GM21786 (cell line): ENCODE results near the gene SGTA.

Experiments used
- ATAC-seq: cut with Tn5 transposase; IDR thresholded peaks from one replicate; pipeline ENCODE4 v1.9.1; 2021; ENCODE audit not compliant: unreplicated experiment

Gene SGTA

GRCh38 chr19:2810141-2811091, 27.3 kb upstream of the SGTA start:
- no peak for ATAC-seq

- no peak for ATAC-seq
These were observed 26.5 kb upstream of the SGTA start for GRCh38 chr19:2809387-2810140.

GRCh38 chr19:2808129-2808941, 25.3 kb upstream of the SGTA start:
- no peak for ATAC-seq

GRCh38 chr19:2807379-2808128, 24.5 kb upstream of the SGTA start:
- ATAC-seq: no peak

DNA sequence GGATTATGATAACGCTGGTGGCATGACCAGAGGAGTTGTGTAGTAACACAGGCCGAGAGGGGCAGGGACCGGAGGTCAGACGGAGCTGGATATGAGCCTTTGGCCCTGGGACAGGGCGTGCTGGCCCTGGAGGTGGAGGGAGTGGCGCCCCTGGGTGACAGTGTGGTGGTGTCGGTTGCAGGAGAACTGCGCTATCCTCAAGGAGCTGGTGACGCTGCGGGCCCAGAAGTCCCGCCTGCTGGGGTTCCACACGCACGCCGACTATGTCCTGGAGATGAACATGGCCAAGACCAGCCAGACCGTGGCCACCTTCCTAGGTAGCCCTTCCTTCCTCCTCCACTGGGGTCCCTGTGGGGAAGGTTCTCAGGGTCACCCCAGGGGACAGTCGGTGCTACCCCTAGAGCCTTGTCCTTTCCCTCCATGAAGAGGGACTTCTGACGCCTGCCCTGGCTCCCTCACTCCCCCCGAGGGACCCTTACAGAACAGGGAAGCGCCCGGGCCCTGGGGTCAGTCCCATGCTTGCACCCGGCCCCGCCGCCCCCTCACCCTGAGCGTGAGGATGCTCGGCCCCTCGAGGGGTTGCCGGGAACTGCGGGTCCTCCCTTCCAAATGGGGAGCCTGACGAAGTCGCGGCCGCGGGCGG, 23.8 kb upstream of the SGTA start:
- no peak for ATAC-seq

DNA sequence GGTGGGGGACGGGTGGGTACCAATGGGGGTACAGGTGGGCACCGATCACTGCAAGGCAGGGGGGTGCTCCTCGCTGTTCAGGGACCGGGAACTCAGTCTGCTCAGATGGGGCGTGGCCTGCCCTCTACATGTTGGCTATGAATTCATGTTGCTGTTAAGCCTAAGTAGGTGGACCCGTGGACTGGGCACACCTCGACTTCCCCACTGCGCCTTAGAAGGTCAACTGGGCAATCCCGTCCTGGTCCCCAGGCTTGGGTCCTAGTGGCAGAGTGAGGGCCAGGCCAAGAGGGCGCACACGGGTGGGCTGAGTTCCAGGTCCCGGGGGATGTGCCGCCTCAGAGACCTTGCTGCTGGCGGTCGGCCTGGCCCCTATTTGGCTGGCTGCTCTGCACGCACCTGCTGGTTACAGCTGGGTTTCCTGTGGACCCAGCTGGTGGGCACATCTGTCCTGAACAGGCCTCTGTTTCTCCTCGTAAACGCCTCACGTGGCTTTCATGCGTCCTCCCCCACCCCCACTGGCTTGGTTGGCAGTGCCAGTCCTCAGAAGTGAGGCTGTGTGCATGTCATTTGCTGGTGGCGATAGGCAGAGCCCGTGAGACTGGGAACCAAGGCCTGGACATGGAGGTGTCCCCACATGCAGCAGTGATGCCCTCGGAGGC, 23.0 kb upstream of the SGTA start:
- no peak for ATAC-seq

DNA sequence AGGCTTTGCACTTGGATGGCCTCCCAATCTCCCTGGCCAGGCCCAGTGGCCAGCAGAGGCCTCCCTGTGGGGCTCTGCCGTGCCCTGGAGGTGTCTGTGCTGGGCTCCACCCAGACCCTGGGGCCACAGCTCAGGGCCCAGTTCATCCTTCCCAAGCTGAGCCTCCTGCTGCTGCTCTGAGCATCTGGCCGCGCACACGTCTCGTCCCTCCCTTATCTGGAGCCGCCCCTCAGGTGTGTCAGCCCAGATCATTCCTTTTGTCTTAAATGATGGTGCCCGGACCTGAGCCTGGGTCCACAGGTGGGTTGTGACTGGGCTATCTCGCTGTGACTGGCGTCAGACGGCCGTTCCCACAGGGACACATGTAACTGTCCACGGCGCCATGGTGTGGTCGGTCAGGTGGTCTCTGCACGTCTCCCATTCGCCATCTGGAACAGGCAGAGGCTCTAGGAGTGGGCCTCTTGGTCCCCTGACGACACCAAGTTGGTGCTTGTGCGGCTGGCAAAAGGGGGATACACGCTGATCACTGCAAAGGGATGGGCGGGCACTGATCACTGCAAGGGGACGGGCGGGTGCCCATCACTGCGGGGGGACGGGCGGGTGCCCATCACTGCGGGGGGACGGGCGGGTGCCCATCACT, 22.3 kb upstream of the SGTA start:
- ATAC-seq: no peak

DNA sequence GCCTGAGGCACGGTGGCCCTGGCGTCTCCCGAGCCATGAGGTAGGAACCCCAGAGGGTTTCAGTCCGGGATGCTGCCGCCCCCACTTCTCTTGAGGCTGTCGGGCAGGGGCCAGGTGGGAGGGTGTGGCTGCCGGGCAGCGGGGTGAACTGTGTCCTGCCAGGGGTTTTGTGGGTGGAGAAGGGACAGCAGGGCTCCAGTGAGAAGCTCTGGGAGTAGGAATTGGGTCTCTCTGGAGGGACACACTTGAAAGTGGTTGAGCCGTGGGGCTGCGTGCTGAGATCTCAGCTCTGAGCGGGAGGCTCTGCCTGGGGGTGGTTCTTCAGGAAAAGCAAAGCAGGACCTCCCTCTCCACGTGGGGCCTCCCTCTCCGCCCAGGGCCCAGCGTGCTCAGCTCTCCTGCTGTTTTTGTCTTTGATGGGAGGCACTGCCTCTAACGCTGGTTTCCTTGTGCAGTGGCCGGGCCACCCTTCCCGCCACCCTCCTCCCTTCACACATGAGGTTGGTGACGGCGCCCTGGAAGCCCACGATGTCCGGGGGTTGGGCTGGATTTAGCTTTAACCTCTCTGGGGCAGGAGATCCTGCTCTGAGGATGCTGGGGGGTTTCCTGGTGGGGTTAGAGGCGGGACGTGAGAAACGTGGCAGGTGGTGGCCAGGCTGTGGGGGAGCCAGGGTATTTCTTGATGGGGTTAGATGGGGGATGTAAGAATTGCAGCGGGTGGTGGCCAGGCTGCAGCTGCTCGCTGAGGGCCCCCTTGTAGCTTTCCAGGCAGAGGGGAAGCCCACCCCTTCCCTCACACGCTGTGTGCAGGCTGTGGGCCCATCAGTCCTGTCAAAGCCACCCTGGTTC, 21.3 kb upstream of the SGTA start:
- ATAC-seq: no peak

- no peak for ATAC-seq
These were observed 20.5 kb upstream of the SGTA start for GRCh38 chr19:2803486-2804155.

DNA sequence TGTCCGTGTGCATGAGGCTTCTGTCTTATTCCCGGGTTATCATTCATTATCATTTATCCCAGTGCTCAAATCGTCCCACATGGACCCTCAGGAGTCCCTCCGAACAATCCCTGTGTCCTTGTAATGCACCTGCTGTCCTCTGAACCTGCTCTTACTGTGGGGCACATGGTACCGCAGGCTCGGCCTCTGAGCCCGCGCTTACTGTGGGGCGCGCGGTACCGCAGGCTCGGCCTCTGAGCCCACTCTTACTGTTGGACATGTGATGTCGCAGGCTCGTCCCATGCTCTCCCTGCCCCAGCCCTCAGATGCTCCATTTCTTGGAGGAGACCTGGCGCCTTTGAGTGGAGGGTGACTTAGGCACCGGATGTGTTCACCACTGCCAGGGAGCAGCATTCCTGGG, 19.8 kb upstream of the SGTA start:
- ATAC-seq: no peak

DNA sequence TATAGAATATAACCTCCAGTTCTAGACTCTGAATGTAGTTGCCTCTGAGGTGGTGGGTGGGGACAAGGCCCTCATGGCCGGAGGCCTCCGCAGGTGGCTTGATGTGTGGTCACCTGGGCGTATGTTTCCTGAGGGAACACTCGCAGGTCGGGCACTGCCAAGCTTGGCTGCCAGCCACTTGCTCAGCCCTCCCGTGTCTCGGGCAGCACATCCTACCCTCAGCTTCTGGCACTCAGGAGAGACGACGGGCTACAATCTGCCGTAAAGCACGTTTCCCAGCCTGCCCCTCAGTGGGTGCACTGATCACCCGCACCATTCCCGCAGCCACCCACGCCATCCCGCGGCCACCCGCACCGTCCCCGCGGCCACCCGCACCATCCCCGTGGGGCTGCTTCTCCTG, 17.4 kb upstream of the SGTA start:
- no peak for ATAC-seq

DNA sequence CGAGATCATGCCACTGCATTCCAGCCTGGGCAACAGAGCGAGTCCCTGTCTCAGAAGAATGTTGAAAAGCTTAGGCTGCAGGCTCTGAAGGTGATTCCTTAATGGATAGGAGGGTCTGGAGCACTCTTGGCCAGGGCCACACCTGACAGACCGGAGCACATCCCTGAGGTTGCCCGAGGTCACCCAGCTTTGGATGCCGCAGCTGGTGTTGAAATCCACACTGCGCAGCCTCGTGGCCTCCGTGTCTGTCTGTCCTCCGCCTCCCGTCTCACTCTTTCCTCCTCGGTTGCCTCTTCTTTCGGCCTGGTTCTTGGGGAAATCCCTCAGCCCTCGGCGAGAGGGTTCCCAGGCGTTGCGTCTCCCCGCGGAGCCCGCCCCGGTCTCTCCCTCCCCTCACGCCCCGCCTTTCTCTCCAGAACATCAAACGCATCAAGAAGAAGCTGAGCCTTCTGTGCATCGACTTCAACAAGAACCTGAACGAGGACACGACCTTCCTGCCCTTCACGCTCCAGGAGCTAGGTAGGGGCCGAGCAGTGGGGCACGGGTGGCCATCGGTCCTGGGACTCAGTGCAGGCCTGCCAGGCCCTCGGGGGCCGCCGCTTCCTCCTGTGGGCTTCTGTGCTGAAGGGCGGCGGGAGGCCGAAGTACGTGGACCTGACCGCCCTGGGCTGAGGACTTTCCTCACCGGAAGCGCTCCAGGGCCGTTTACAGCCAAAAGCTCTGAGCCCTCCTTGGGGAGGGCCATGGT, 16.4 kb upstream of the SGTA start:
- no peak for ATAC-seq

GRCh38 chr19:2798733-2799132, 15.7 kb upstream of the SGTA start:
- ATAC-seq: no peak

- ATAC-seq: no peak
These were observed 15.1 kb upstream of the SGTA start for GRCh38 chr19:2798158-2798685.

DNA sequence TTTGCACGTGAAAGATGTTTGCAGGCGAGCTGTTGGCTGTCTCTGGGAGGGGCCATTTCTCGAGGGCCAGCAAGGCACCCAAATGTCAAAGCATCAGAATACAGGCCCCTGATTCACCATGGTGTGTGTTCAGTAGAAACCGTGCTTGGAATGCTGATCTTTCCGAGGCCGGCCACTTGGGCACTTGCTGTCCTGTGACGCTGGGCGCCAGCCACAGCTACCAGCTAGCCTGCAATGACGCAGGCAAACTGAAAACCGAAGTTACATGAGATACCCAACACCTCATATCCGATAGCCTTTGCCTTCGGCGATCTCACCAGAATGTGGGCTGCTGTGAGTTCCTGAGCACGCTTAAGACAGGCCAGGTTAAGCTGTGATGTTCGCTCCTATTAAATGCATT, 14.2 kb upstream of the SGTA start:
- ATAC-seq: no peak

DNA sequence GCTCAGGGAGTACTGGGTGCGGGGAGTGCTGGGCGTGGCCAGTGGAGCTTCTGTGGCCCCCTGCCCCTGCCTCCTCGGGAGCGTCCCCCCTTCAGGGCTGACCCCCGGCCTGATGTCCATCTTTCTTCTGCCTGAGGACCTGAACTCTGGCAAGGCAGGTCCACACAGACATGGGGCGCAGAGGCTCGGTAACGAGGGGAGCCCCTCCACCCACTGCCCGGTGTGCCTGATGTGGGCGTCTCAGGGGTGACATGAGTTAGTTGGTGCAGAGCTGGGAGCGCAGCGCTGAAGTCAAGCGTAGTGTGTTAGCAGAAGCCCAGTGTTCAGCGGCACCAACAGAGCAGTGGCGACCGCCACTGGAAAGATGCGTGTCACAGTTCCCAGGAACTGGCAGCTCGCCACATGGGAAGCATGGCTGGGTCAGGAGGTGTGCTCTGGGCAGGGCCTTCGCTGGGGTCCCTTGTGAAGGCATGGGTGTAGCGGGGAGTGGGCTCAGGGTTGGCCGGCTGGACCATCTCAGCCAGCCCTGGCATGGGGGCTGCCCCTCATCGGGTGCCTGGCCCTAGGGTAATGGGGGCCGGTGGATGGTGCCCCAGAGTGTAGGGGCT, 13.7 kb upstream of the SGTA start:
- ATAC-seq: no peak
